KOPT-K1 (cell line): ENCODE results near the gene ALKBH6.
A peak's percentile ranks its signal among the peaks of the same experiment; 100 is the strongest.

Experiments used
- H3K27ac ChIP-seq: fragments of 200-600 bp; sonication (generic); 2 replicates; pipeline ENCODE4 v1.5.1; 2016; ENCODE audit warnings: antibody characterized with exemption, mild to moderate bottlenecking, low read depth, low read length; ENCODE audit not compliant: poor library complexity, severe bottlenecking
- H3K36me3 ChIP-seq: fragments of 200-600 bp; sonication (generic); 2 replicates; pipeline ENCODE4 v1.5.1; 2017; ENCODE audit warnings: antibody characterized with exemption, mild to moderate bottlenecking, low read length, moderate library complexity; ENCODE audit not compliant: insufficient read depth
- H3K9me3 ChIP-seq: fragments of 200-600 bp; sonication (generic); 2 replicates; pipeline ENCODE4 v1.5.1; 2017; ENCODE audit warnings: antibody characterized with exemption, low read length, mild to moderate bottlenecking; ENCODE audit not compliant: insufficient read depth, poor library complexity, severe bottlenecking

Gene ALKBH6

DNA sequence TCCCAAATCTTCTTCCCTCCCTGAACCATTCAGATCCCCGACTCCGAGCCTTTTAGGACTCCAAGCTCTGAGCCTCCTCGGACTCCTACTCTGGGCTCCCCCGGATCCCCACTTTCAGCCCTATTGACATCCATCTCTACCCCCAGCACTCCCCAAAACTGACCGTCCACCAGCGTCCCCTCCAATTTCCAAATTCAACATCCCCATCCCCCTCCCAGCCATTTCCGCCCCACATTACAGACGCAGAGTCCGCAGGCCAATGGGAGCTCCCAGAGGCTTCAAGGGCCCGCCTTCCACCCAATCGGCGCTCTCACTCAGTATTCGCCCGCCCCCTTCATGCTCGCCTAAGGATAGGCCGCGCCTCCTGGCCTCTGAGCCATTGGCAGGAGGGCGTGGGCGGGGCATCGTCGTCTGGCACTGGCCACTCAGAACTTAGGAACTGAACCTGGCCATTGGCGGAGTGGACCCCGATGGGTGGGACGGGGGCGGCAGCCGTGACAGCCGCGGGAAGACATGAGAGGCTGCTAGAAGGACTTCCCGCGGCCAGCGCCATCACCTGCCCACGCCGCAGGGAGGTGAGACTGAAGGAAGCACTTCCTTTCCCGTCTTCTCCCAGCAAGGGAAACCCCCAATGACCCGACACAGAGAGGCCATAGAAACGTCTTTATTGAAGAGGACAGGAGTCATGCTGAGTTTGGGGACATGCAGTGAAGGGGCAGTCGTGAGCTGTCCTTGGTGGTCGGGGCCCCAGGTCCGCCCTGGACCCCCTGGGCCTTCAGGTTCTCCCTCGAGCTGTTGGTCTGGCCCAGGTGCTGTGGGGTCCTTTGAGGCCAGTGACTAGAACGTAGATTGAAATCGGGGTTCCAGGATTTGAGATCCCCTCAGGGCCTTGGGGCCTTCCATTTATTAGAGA, at the start of gene ALKBH6:
ALKBH6 (minus strand) TSS at position 202 of the 913 bp plus-strand sequence. CDS start 816 bp downstream, outside the sequence.
- H3K36me3 ChIP-seq = peaks cover 28% of the 10 kb centered on the region; the same call in 1 of the 2 replicates
- H3K9me3 ChIP-seq = no peaks in the 10 kb centered on the region
- peak within 1 kb of the TSS; percentile 75 for H3K27ac ChIP-seq

DNA sequence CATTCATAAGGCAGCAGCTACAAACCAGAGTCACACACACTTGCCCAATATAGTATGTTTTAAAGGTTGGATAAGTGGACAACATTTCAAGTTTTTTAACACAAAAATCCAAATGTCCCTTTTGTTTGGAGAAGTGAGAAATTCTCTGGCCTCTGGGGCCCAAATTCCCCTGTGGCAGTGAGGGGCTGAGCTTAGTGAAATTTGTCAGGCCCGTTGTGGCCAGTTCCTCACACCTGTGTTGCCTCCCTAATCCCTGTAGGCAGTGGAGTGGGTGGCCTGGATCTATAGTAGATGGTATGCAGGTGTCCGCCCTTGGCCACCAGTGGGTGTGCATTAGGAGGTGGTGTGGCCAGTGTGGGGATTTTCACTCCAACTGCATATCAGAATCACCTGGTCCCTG, 47.4 kb upstream of the ALKBH6 start:
- Histone ChIP-seq H3K36me3 (peaks cover 98% of the 10 kb centered on the region), H3K9me3 (no peaks in the 10 kb centered on the region), H3K27ac (no peak overlapping the region)

DNA sequence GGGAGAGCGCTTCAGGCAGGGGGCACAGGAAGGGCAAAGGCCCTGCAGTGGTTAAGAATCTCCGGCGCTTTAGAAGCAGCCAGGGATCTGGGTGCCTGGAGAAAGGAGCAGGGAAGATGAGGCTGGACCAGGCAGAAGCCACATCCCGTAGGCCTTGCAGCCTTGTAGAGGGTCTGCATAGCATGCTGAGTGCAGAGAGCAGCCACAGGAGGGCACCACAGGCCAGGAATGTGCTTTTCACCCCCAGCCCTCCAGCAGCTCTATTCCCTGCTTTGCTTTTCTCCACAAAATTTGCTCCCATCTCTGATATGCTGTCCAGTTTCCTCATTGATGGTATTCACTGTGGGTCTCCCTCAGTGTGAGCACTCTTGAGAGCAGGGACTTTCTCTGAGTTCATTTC, 46.4 kb upstream of the ALKBH6 start:
- no peaks in the 10 kb centered on the region for H3K9me3 ChIP-seq
- no peak overlapping the region for H3K27ac ChIP-seq
- peaks cover 91% of the 10 kb centered on the region for H3K36me3 ChIP-seq

DNA sequence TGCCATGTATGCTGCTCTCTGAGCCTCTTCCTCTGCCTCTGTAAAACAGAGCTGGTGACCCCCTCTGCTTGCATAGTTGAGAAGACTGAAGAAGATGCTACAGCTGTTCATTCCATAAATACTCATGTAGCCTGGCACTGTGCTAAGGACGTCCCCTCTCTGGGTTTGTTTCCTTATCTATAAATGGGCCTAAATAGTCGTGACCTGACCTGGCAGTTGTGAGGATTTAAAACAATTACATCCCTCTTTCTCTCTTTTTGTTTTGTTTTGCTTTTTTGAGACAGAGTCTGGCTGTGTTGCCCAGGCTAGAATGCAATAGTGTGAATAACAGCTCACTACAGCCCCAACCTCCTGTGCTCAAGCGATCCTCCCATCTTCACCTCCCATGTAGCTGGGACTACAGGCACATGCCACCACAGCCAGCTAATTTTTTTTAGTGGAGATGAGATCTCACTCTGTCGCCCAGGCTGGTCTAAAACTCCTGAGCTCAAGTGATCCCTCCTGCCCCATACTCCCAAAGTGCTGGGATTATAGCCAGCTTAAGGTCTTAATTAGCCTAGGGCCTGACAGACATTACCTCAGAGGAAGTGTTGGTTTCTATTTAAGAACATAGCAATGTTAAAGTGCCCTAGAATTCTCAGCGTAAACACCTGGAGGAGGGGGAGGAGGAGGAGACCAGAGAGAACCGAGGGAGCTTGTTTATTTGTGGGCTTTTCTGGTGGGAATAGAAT, 45.3 kb upstream of the ALKBH6 start:
- peaks cover 80% of the 10 kb centered on the region for H3K36me3 ChIP-seq
- H3K9me3 ChIP-seq = no peaks in the 10 kb centered on the region
- H3K27ac ChIP-seq = no peak overlapping the region

DNA sequence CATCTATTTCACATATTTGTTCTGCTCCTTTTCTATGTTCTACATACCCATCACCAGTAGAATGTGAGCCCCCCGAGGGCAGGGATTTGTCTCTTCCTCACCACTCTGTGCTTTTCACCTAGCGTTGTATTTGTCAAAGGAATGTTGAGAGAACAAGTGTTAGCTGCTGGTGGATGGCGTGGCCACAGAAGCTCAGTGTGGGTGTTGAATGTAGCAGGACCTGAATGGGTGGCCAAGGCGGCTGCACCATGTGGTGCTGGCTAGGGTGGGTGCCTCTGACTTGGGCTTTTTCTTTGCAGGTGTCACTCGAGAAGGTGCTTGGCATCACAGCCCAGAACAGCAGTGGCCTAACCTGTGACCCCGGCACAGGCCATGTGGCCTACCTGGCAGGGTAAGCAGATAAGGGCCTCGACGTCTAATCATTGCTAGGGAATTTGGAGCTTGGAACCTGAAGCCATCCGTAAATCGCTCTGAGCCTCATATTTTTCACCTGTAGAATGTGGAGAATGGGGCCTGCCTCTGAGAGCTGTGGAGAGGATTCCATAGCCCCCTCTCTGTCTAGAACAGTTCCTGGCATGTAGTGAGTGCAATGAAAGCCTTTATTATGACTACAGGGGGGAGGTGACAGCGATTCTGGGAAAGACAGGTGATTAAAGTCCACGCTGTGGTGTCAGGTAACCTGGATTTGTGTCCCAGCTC, 44.6 kb upstream of the ALKBH6 start:
- Histone ChIP-seq H3K36me3 (peaks cover 74% of the 10 kb centered on the region), H3K9me3 (no peaks in the 10 kb centered on the region), H3K27ac (no peak overlapping the region)

DNA sequence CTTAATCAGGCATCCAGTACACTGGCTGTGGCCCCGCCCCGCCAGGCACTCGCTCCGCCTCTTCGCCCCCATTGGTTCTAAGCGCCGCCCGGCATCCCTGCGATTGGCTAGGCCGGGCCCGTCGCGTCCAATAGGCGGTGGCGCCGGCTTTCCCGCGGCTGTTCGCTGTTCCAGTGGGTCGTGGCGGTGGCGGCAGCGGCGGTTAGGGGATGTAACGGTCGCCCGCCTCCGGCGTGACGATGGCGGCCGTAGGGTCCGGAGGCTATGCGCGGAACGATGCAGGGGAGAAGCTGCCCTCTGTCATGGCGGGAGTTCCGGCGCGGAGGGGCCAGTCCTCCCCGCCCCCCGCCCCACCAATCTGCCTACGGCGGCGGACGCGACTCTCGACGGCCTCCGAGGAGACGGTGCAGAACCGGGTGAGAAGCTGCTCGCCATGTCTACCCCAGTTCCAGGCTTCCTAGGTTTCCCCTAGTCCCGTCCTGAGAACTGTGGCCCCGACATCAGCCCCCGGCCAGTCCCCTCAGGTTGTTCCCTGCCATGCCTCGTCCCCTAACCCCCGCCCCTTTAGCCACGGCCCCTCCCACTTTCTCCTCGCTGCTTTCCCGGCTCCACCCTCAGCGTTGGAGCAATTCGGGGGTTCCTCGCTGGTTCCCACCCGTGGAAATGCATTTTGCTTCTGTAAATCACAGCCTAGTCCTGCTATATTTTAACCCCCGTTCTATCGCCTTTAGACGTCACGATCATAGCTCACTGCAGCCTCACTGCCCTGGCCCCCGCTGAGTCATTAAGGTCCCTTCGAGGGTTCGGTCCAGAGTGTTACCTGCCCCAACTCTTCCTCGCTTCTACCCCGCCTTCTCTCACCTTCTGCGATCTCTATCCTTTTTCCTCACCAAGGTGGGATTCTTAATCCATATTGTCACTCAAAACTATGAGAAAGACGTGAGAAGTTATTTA, 41.0 kb upstream of the ALKBH6 start, which contains the start of gene WDR62:
WDR62 (plus strand) TSS at position 165 of the 954 bp plus-strand sequence; CDS start at position 240, 75 bp downstream.
- no peaks in the 10 kb centered on the region for H3K9me3 ChIP-seq
- H3K36me3 ChIP-seq = peaks cover 44% of the 10 kb centered on the region
- H3K27ac ChIP-seq = peak within 1 kb of the TSS; percentile 96

DNA sequence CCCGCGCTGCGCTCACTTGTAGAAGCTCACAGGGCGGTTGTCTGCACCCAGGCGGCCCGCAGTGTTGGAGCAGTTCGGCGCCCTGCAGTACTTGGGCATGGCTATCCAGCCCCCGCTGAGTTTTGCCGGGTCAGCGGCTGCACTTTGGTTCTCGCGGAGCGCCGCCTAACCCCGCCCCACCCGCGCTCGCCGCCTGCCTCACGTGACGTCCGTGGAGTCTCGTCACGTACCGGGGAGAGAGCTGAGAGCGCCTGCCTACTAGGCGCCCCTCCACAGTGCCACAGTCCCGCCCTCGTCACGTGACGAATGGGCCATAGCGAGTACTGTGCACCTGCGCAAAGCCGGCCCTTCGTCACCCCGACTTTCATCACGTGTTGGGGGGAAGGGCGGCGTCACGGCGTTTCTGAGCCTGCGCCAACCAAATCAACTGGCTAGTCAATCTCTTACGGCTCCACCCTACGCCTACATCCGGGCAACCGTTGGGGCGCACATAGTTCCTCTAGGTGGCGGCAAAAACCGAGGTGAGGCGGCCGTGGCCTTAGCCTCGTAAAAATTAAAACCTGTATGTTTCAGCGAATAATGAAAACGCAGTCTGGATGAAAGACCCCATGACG, 40.2 kb upstream of the ALKBH6 start, which contains the start of gene THAP8:
THAP8 (minus strand) TSS at position 167 of the 614 bp plus-strand sequence; CDS start at position 99, 68 bp downstream.
- Histone ChIP-seq H3K36me3 (peaks cover 36% of the 10 kb centered on the region), H3K9me3 (no peaks in the 10 kb centered on the region), H3K27ac (peak within 1 kb of the TSS; percentile 96)

DNA sequence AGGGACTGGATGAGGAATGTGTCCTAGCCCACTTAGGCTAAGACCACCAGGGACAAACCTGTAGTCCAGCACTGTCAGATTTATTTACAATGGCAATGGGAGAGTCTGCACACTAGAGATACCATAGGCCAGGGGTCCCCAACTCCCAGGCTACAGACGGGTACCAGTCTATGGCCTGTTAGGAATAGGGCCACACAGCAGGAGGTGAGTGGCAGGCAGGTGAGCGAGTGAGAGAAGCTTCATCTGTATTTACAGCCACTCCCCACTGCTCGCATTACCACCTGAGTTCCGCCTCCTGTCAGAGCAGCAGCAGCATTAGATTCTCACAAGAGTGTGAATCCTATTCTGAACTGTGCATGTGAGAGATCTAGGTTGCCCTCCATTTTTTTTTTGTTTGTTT, 37.6 kb upstream of the ALKBH6 start:
- peaks cover 10% of the 10 kb centered on the region for H3K36me3 ChIP-seq
- no peaks in the 10 kb centered on the region for H3K9me3 ChIP-seq
- H3K27ac ChIP-seq = no peak overlapping the region

DNA sequence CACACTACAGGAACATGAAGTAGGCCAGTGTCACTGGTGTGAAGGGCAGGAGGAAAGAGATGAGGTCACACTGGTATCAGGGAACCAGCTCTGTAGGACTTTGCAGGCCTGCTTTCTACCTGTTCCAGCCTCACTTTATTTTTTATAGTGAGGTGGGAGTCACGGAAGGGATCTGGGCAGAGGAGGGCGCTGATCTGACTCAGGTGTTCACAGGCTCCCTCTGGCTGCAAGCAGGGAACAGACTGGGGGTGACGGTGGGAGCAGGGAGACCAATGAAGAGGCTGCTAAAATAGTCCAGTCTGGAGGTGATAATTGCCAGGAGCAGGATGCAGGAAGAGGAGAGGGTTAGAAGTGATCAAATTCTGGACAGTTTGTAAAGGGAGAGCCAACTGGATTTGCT, 37.2 kb upstream of the ALKBH6 start:
- no peak overlapping the region for H3K27ac ChIP-seq
- H3K9me3 ChIP-seq = no peaks in the 10 kb centered on the region
- peaks cover 6% of the 10 kb centered on the region for H3K36me3 ChIP-seq

DNA sequence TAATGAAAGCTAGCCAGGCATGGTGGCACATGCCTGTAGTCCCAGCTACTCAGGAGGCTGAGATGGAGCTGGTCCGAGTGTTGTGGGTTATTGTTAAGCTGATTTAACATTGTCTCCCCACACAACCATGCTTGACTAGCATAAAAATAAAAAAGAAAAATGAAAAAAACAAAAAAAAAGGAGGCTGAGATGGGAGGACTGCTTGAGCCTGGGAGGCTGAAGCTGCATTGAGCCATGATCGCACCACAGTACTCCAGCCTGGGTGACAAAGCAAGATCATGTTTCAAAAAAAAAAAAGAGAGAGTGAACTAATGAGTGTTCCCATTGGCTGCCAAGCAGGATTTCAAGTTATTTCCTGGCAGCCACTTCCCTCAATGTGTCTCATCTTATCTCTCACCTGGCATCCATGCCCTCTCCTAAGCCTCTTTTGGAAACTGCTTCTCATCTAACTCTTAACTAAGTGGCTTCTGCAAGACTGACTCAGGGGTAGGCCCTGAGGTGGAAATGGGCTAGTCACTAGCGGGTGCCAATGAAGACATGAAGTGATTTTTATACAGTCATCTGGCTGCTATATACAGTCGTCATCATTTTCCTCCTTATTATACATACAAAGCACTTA, 35.2 kb upstream of the ALKBH6 start:
- no peak overlapping the region for H3K27ac ChIP-seq
- no peaks in the 10 kb centered on the region for H3K9me3 ChIP-seq
- H3K36me3 ChIP-seq = peaks cover 6% of the 10 kb centered on the region

DNA sequence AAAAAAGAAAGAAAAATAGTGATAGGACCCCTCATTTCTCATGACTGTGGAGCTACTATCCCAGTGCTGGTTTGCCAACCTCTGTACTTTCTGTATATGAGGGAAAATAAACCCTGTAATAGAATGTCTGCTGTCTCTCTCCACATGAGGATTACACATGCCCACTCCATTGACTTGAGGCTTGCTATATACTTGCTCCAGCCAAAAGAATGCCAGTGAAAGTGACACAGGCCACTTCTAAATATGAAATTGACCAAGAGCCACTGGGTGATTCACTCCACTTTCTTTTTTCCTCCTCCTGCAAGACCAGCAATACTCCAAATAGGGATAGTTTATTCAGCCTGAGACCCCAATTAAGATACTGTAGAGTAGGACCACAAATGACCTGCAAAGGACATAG, 33.8 kb upstream of the ALKBH6 start:
- Histone ChIP-seq H3K9me3 (no peaks in the 10 kb centered on the region), H3K36me3 (peaks cover 6% of the 10 kb centered on the region), H3K27ac (no peak overlapping the region)

DNA sequence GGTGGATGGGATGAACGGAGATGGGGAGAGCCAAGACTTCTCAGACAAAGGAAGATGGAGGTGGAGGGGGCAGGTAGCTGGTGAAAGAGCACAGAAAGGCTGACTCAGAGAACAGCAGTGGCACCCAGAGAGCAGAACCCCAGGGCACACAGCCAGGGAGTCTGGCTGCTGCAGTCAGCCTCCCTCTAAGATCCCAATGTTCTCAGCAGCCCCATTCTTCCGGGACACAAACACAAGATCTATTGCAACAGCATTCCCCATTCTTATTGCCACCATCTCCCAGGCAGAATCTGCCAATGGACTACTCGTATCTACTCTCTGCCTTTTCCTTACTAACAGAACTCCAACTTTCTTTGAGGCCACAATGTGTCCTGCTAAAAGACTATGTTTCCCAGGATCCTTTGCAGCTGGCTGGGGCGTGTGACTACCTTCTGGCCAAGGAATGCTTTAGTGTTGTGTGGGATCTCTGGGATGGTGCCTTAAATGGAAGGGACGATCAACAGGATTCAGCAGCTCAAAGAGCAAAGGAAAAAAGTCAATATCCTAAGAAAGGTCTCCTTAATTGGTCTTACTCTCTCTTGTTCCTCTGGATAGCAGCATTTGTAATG, 32.5 kb upstream of the ALKBH6 start:
- Histone ChIP-seq H3K9me3 (no peaks in the 10 kb centered on the region), H3K27ac (no peak overlapping the region), H3K36me3 (peaks cover 6% of the 10 kb centered on the region)

DNA sequence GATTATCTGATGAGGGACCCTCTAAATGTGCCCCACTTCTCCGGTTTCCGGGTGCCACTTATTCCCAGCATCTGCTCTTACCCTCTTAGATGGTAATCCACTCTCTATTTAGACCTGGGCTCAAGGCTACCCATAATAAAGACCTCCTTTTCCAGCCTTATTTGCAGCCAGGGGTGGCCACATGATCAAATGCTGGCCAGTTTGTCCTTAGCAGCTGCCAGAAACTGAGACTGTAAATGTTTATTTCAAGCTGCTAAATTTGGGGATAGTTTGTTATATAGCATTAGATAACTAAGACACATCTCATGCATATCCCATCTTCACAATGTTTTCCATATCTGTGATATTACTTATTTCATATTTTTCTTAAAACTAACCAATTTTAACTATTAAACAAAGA, 29.9 kb upstream of the ALKBH6 start:
- Histone ChIP-seq H3K27ac (no peak overlapping the region), H3K36me3 (no peaks in the 10 kb centered on the region)

More for the DNA sequence above, 29.9 kb upstream of the ALKBH6 start:
- no peaks in the 10 kb centered on the region for H3K9me3 ChIP-seq
